ENCODE results near the gene PGC. TPM values are rescaled to one million over a fixed set of nuclear protein-coding genes. Genes with fewer than 3 reads are reported as not detected.

Gene PGC
- total and polyA plus RNA-seq, 2 experiments from 2014 or later = 0.10 TPM; not detected in 1

GRCh38 chr6:41722969-41723529, 24.1 kb downstream of the PGC start:
- H3K4me3 ChIP-seq = no peak overlapping the region
- no peaks in the 10 kb centered on the region for H3K9me3 ChIP-seq (ENCODE audit: low read depth)
- DNase-seq (ENCODE audit: low read depth in 1 of 2, low spot score in 1 of 2) = no peak
- TF ChIP-seq, protein P1, sequence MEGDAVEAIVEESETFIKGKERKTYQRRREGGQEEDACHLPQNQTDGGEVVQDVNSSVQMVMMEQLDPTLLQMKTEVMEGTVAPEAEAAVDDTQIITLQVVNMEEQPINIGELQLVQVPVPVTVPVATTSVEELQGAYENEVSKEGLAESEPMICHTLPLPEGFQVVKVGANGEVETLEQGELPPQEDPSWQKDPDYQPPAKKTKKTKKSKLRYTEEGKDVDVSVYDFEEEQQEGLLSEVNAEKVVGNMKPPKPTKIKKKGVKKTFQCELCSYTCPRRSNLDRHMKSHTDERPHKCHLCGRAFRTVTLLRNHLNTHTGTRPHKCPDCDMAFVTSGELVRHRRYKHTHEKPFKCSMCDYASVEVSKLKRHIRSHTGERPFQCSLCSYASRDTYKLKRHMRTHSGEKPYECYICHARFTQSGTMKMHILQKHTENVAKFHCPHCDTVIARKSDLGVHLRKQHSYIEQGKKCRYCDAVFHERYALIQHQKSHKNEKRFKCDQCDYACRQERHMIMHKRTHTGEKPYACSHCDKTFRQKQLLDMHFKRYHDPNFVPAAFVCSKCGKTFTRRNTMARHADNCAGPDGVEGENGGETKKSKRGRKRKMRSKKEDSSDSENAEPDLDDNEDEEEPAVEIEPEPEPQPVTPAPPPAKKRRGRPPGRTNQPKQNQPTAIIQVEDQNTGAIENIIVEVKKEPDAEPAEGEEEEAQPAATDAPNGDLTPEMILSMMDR (IDR thresholded peaks at IDR 0.05; ENCODE audit: low read depth, low read length) = no peak
- peak overlapping the region; percentile 76 for H3K27ac ChIP-seq
- no peaks in the 10 kb centered on the region for H3K36me3 ChIP-seq
- H3K4me1 ChIP-seq (ENCODE audit: low read depth) = peaks cover 43% of the 10 kb centered on the region
- H3K27me3 ChIP-seq = no peaks in the 10 kb centered on the region

- Histone ChIP-seq H3K27me3 (no peaks in the 10 kb centered on the region), H3K9me3 (ENCODE audit: low read depth) (no peaks in the 10 kb centered on the region), H3K4me3 (no peak overlapping the region), H3K27ac (no peak overlapping the region), H3K36me3 (no peaks in the 10 kb centered on the region), H3K4me1 (ENCODE audit: low read depth) (peaks cover 53% of the 10 kb centered on the region)
- TF ChIP-seq, protein P1 (IDR thresholded peaks at IDR 0.05; ENCODE audit: low read depth, low read length) = no peak
- no peak for DNase-seq (ENCODE audit: low read depth in 1 of 2, low spot score in 1 of 2)
Measured at GRCh38 chr6:41721414-41721813, 25.8 kb downstream of the PGC start.

DNA sequence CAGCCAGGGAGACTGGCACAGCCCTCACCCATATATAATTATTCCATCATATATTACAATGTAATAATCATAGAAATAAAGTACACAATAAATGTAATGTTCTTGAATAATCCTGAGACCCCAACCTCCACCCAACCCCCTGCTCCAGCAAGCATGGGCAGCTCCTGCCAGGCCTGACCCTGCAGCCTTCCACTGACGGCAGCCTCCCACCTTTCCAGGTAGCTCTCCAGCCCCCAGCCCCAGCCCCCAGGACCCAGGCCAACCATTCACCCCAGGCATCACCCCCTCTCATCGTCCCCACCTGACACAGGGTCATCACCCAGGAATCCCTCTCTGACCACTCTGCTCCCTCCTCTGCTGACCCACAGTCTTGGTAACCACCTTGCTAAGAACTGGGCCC, 26.4 kb downstream of the PGC start:
- TF ChIP-seq, protein P1 (IDR thresholded peaks at IDR 0.05; ENCODE audit: low read depth, low read length) = no peak
- Histone ChIP-seq H3K27ac (no peak overlapping the region), H3K4me3 (no peak overlapping the region), H3K9me3 (ENCODE audit: low read depth) (no peaks in the 10 kb centered on the region), H3K36me3 (no peaks in the 10 kb centered on the region), H3K4me1 (ENCODE audit: low read depth) (peaks cover 59% of the 10 kb centered on the region), H3K27me3 (no peaks in the 10 kb centered on the region)
- DNase-seq (ENCODE audit: low read depth in 1 of 2, low spot score in 1 of 2) = no peak

GRCh38 chr6:41720262-41720620, 27.0 kb downstream of the PGC start:
- Histone ChIP-seq H3K4me1 (ENCODE audit: low read depth) (peaks cover 62% of the 10 kb centered on the region), H3K36me3 (no peaks in the 10 kb centered on the region), H3K9me3 (ENCODE audit: low read depth) (no peaks in the 10 kb centered on the region), H3K27ac (peak overlapping the region; percentile 33), H3K27me3 (no peaks in the 10 kb centered on the region), H3K4me3 (no peak overlapping the region)
- DNase-seq (ENCODE audit: low read depth in 1 of 2, low spot score in 1 of 2) = no peak
- TF ChIP-seq, protein P1 (IDR thresholded peaks at IDR 0.05; ENCODE audit: low read depth, low read length) = no peak

GRCh38 chr6:41719436-41720261, 27.5 kb downstream of the PGC start:
- Histone ChIP-seq H3K36me3 (no peaks in the 10 kb centered on the region), H3K9me3 (ENCODE audit: low read depth) (no peaks in the 10 kb centered on the region), H3K27ac (peak overlapping the region; percentile 33), H3K4me1 (ENCODE audit: low read depth) (peaks cover 61% of the 10 kb centered on the region), H3K4me3 (no peak overlapping the region), H3K27me3 (no peaks in the 10 kb centered on the region)
- DNase-seq (ENCODE audit: low read depth in 1 of 2, low spot score in 1 of 2) = no peak
- TF ChIP-seq, protein P1 (IDR thresholded peaks at IDR 0.05; ENCODE audit: low read depth, low read length) = no peak

All from cardiac muscle cell (in vitro differentiated cells and primary cell).